Osteocyte (in vitro differentiated cells): Measurements from ENCODE around the gene CNGA3. TPM values are rescaled to one million over a fixed set of nuclear protein-coding genes. Genes with fewer than 3 reads are reported as not detected.
A peak's percentile ranks its signal among the peaks of the same experiment; 100 is the strongest.

ENCODE experiments used
- DNase-seq: peaks from one replicate; pipeline ENCODE4 v3.0.0; 2021; ENCODE audit warnings: mixed read lengths; ENCODE audit not compliant: unreplicated experiment; ENCODE audit errors: extremely low spot score
- H3K27ac Mint-ChIP-seq: one replicate; pipeline ENCODE4 v1.8.0; 2021; ENCODE audit warnings: mild to moderate bottlenecking, mixed read lengths; ENCODE audit not compliant: unreplicated experiment
- H3K27me3 Mint-ChIP-seq: one replicate; pipeline ENCODE4 v1.8.0; 2021; ENCODE audit warnings: mixed read lengths; ENCODE audit not compliant: unreplicated experiment
- H3K36me3 Mint-ChIP-seq: one replicate; pipeline ENCODE4 v1.8.0; 2021; ENCODE audit warnings: mixed read lengths; ENCODE audit not compliant: unreplicated experiment
- H3K4me1 Mint-ChIP-seq: one replicate; pipeline ENCODE4 v1.8.0; 2021; ENCODE audit warnings: mixed read lengths; ENCODE audit not compliant: unreplicated experiment
- H3K4me3 Mint-ChIP-seq: one replicate; pipeline ENCODE4 v1.8.0; 2021; ENCODE audit warnings: mild to moderate bottlenecking, moderate library complexity, mixed read lengths; ENCODE audit not compliant: unreplicated experiment
- H3K9me3 Mint-ChIP-seq: one replicate; pipeline ENCODE4 v1.8.0; 2021; ENCODE audit warnings: mixed read lengths; ENCODE audit not compliant: unreplicated experiment
- CTCF ChIP-seq: fragments of 200-600 bp; sonication (generic); IDR thresholded peaks from 2 replicates; pipeline ENCODE4 v1.5.0; 2021; ENCODE audit warnings: antibody characterized with exemption, mild to moderate bottlenecking, moderate library complexity
- total RNA-seq: library from RNA; stranded (reverse); gene quantifications from 2 replicates; pipeline ENCODE4 v1.2.1, GENCODE V29; 2021

The CNGA3 gene
- total RNA-seq, 1 donor from 2014 or later: not detected

GRCh38 chr2:98441706-98442450 lies 95.6 kb downstream of the CNGA3 start:
- no peak for TF ChIP-seq CTCF
- H3K4me3 Mint-ChIP-seq: no peak overlapping the region
- H3K27ac Mint-ChIP-seq: no peak overlapping the region
- peaks cover 31% of the 10 kb centered on the region for H3K27me3 Mint-ChIP-seq
- no peak for DNase-seq
- no peaks in the 10 kb centered on the region for H3K36me3 Mint-ChIP-seq
- peaks cover 14% of the 10 kb centered on the region for H3K9me3 Mint-ChIP-seq
- H3K4me1 Mint-ChIP-seq: peaks cover 20% of the 10 kb centered on the region

DNA sequence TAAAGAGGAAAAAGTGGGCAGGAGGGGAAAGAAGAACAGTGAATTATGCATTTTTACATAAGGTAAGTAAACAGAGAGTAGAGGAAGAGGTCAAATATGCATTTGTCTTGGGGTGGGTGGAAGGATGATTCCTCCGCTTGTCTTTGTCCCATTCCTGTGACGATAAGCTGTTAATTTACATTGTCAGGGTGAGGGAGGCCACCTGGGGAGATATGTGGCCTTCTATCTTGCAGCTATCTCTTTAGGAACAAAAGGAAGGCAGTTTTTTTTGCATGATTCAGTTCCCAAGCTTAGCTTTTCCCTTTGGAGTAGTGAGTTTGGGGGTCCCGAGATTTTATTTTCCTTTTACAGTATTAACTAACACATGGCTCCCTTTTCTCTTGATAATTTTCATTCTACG lies 96.2 kb downstream of the CNGA3 start:
- TF ChIP-seq CTCF: no peak
- DNase-seq: no peak
- Mint-ChIP-seq H3K4me3 (no peak overlapping the region), H3K27me3 (peaks cover 27% of the 10 kb centered on the region), H3K9me3 (peaks cover 14% of the 10 kb centered on the region), H3K4me1 (peaks cover 20% of the 10 kb centered on the region), H3K36me3 (no peaks in the 10 kb centered on the region), H3K27ac (no peak overlapping the region)

DNA sequence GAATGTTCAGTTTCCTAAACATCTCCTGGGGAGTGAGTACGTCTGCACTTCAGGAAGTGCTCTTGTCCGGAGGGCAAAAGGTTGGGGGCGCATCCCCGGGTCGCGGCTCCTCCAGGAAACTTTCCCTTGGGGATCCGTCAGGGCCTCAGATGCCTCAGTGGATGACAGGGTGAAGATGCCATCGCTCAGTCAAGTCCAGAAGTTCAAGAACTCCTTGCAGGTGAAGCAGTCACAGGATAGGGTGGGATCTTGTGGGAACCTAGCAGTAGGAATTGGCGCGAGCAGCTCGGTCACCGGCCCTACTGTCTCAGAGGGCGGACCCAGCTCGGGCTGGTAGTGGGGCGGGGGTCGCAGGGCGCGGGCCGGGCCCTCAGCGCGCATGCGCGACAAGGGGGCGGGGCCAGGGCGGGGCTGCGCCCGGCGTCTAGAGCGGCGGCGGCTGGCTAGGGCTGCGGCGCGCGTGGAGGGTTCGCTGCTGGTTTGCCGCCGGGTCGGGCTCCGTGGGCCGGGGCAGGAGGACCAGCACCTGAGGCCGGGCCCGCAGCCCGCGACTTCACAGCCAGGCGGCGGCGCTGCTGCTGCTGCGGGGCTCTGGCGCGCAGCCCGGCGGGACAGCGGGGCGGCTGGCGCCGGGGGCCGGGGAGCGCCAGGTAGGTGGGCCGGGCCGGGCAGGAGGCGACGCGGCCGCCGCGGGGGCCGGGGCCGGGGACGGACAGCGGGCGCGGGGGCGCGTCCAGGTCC lies 98.3 kb downstream of the CNGA3 start, which contains the start of gene INPP4A:
Gene INPP4A (plus strand): TSS at position 423 of the 741 bp plus-strand sequence. CDS start 75,191 bp downstream, outside the sequence.
- Mint-ChIP-seq H3K27me3 (peaks cover 13% of the 10 kb centered on the region), H3K27ac (peak within 1 kb of the TSS; percentile 74), H3K4me3 (peak within 1 kb of the TSS; percentile 87), H3K4me1 (peaks cover 20% of the 10 kb centered on the region), H3K9me3 (peaks cover 4% of the 10 kb centered on the region), H3K36me3 (no peaks in the 10 kb centered on the region)
- DNase-seq: peak; percentile 93
- TF ChIP-seq CTCF: peak; percentile 21

- peaks cover 7% of the 10 kb centered on the region for H3K27me3 Mint-ChIP-seq
- no peaks in the 10 kb centered on the region for H3K36me3 Mint-ChIP-seq
- no peak for DNase-seq
- H3K27ac Mint-ChIP-seq: peak overlapping the region; percentile 74
- H3K4me1 Mint-ChIP-seq: peaks cover 20% of the 10 kb centered on the region
- H3K4me3 Mint-ChIP-seq: peak overlapping the region; percentile 87
- no peaks in the 10 kb centered on the region for H3K9me3 Mint-ChIP-seq
- no peak for TF ChIP-seq CTCF
Measured at GRCh38 chr2:98445177-98445682, 99.0 kb downstream of the CNGA3 start.
